Measurements from ENCODE around the gene WDR70.

WDR70 gene

DNA sequence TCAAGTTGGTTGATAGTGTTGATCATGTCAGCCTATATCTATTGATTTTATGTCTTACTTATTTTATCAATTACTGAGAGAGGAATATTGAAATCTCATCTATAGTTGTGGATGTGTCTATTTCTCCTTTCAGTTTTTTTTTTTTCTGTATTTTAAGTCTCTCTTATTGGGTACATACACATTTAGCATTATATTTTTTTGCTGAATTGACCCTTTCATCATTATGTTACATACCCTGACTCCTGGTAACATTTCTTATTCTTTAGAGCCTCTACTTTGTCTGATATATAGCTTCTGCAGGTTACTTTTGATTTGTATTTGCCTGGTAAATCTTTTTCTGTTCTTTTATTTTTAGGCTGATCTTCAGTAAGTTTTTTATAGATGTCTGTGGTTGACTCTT lies 281.2 kb downstream of the WDR70 start:
- peaks cover 17% of the 10 kb centered on the region for H3K4me1 ChIP-seq (ENCODE audit: control insufficient read depth, insufficient read depth, low read length)
- no peak overlapping the region for H3K9ac ChIP-seq (ENCODE audit: low read depth, low read length)
- H3K4me3 ChIP-seq (ENCODE audit: low read length) = no peak overlapping the region
- no peak overlapping the region for H3K4me2 ChIP-seq (ENCODE audit: low read length)
- no peaks in the 10 kb centered on the region for H3K9me3 ChIP-seq (replicated peaks; ENCODE audit: low read length)
- H3K36me3 ChIP-seq (ENCODE audit: insufficient read depth, low read length) = no peaks in the 10 kb centered on the region
- no peaks in the 10 kb centered on the region for H3K27me3 ChIP-seq (ENCODE audit: control insufficient read depth, insufficient read depth, low read length)

DNA sequence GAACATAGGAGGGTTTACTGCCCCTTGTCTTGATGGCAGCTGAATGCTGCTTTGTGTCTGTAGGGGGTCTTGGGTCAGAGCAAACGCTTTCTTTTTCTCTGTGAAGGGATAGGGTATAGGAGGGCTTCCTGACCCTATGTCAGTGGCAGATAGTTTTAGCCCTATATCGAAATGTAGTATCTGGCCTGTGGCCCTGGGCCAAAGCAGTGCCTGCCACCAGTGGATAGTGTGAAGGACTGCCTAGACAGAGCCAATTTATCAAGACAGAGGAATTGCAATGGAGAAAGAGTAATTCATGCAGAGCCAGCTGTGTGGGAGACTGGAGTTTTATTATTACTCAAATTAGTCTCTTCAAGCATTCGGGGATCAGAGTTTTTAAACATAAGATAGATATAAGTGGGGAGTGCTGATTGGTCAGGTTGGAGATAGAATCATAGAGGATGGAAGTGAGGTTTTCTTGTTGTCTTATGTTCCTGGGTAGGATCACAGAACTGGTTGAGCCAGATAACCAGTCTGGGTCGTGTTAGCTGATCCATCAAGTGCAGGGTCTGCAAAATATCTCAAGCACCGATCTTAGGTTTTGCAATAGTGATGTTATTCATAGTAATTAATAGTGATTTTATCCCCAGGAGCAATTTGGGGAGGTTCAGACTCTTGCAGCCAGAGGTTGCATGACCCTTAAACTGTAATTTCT lies 282.3 kb downstream of the WDR70 start:
- no peak overlapping the region for H3K4me2 ChIP-seq (ENCODE audit: low read length)
- H3K27me3 ChIP-seq (ENCODE audit: control insufficient read depth, insufficient read depth, low read length) = no peaks in the 10 kb centered on the region
- no peaks in the 10 kb centered on the region for H3K36me3 ChIP-seq (ENCODE audit: insufficient read depth, low read length)
- H3K4me3 ChIP-seq (ENCODE audit: low read length) = no peak overlapping the region
- no peak overlapping the region for H3K9ac ChIP-seq (ENCODE audit: low read depth, low read length)
- peaks cover 26% of the 10 kb centered on the region for H3K4me1 ChIP-seq (ENCODE audit: control insufficient read depth, insufficient read depth, low read length)
- no peaks in the 10 kb centered on the region for H3K9me3 ChIP-seq (replicated peaks; ENCODE audit: low read length)

DNA sequence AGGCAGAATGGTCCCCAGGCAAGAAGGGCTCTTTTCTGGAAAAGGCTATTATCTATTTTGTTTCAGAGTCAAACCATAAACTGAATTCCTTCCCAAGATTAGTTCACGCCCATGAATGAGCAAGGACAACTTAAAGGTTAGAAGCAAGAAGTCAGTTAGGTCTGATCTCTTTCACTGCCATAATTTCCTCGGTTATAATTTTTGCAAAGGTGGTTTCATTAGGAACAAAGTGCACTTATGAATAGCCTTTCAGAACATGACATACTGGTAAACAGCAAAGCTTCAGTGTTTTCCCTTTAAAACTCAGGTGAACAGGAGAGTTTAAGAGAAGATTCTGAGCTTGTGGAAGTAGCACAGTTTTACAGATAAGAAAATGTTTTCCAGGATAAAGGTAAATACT lies 282.8 kb downstream of the WDR70 start:
- Histone ChIP-seq H3K27me3 (ENCODE audit: control insufficient read depth, insufficient read depth, low read length) (no peaks in the 10 kb centered on the region), H3K9me3 (replicated peaks; ENCODE audit: low read length) (no peaks in the 10 kb centered on the region), H3K9ac (ENCODE audit: low read depth, low read length) (no peak overlapping the region), H3K36me3 (ENCODE audit: insufficient read depth, low read length) (no peaks in the 10 kb centered on the region), H3K4me1 (ENCODE audit: control insufficient read depth, insufficient read depth, low read length) (peaks cover 26% of the 10 kb centered on the region), H3K4me2 (ENCODE audit: low read length) (no peak overlapping the region), H3K4me3 (ENCODE audit: low read length) (no peak overlapping the region)

DNA sequence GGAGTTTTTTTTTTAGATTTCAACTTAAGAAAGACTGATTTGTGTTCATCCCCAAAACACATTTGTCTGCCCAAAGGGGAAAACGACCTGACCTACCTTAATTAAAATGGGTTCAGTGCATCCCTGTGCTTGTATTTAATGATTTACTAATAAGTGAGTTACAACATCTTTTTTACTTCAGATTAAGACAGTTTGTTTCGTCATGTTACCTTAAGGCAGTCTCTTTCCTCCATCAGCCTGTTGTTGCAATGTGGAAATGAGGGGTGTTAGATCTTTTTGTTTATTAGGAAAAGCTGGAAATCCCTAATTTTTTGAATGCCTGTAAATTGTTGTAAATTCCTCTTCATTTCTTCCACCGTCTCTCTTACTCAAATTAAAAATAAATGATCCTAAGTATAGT lies 283.2 kb downstream of the WDR70 start:
- Histone ChIP-seq H3K27me3 (ENCODE audit: control insufficient read depth, insufficient read depth, low read length) (no peaks in the 10 kb centered on the region), H3K9ac (ENCODE audit: low read depth, low read length) (no peak overlapping the region), H3K9me3 (replicated peaks; ENCODE audit: low read length) (no peaks in the 10 kb centered on the region), H3K4me2 (ENCODE audit: low read length) (no peak overlapping the region), H3K4me3 (ENCODE audit: low read length) (no peak overlapping the region), H3K36me3 (ENCODE audit: insufficient read depth, low read length) (no peaks in the 10 kb centered on the region), H3K4me1 (ENCODE audit: control insufficient read depth, insufficient read depth, low read length) (peaks cover 26% of the 10 kb centered on the region)

DNA sequence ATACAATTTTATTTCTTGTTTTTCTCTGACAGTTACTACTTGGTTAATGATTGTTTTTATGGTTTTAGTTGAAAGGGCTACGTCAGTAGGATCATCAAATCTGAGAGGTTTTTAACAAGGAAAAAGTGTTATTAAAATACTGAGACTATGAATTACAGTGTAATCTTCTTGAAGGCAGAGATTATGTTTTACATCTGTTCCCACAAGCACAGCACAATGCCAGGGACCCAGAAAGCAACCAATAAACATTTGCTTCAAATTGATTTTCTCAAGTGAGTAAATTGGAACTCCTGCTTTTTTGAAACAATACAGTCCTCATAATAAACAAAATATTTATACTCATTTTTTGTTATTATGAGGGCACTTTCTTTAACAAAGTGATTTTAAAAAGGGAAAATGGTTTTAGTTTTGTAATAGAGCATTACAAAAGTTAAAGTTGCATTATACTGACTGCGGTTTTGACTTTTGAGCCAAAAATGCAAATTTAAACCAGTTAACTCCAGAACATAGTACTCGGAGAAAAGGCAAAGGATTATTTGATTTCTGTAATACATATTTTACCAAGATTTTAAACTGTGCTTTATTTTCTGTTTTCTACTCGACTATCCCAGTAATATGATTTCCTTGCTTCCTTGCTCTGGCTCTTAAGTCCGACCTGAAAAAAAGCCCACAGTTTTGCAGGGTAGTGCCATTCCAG lies 283.8 kb downstream of the WDR70 start:
- Histone ChIP-seq H3K4me3 (ENCODE audit: low read length) (no peak overlapping the region), H3K9me3 (replicated peaks; ENCODE audit: low read length) (no peaks in the 10 kb centered on the region), H3K36me3 (ENCODE audit: insufficient read depth, low read length) (no peaks in the 10 kb centered on the region), H3K4me1 (ENCODE audit: control insufficient read depth, insufficient read depth, low read length) (peaks cover 29% of the 10 kb centered on the region), H3K27me3 (ENCODE audit: control insufficient read depth, insufficient read depth, low read length) (no peaks in the 10 kb centered on the region), H3K9ac (ENCODE audit: low read depth, low read length) (no peak overlapping the region), H3K4me2 (ENCODE audit: low read length) (no peak overlapping the region)

DNA sequence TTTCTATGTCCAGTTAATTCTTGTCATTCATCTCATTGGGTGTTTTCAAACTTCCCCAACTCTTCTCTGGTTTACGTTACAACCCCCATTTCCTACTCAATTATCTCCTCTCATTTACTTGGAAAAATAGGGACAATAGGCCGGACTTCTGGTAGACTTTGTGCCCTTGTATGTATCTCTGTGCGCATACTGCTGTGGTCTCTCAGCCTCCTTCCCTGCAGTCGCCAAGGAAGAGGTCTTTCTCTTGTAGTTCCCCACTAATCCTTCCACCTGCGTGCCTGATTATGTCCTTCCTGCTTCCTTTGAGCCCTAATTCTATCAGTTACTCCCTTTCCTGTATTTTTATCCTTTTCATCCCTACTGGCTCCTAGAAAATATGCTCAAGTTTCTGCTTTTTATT lies 284.4 kb downstream of the WDR70 start:
- Histone ChIP-seq H3K4me2 (ENCODE audit: low read length) (no peak overlapping the region), H3K9ac (ENCODE audit: low read depth, low read length) (no peak overlapping the region), H3K9me3 (replicated peaks; ENCODE audit: low read length) (no peaks in the 10 kb centered on the region), H3K4me1 (ENCODE audit: control insufficient read depth, insufficient read depth, low read length) (peaks cover 28% of the 10 kb centered on the region), H3K4me3 (ENCODE audit: low read length) (no peak overlapping the region), H3K27me3 (ENCODE audit: control insufficient read depth, insufficient read depth, low read length) (no peaks in the 10 kb centered on the region), H3K36me3 (ENCODE audit: insufficient read depth, low read length) (no peaks in the 10 kb centered on the region)

DNA sequence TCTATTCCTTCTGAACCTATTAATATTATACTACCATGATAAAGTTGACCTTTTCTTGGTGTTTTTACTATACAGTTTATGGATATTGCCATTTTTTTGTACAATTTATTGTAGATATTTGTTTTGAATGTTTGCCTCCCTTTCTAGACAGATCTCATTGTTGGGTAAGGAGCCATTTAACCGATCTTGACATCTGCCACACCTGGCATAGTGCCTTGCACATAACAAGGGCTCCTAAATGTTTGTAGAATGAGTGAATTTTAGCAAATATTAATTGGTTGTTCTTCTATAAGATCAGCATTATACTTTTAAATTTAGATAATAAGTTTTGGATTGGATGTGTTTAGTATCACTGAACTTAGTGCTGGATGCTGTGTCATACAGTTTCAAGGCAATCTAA lies 285.4 kb downstream of the WDR70 start:
- Histone ChIP-seq H3K27me3 (ENCODE audit: control insufficient read depth, insufficient read depth, low read length) (no peaks in the 10 kb centered on the region), H3K9me3 (replicated peaks; ENCODE audit: low read length) (no peaks in the 10 kb centered on the region), H3K36me3 (ENCODE audit: insufficient read depth, low read length) (no peaks in the 10 kb centered on the region), H3K4me3 (ENCODE audit: low read length) (no peak overlapping the region), H3K4me2 (ENCODE audit: low read length) (no peak overlapping the region), H3K9ac (ENCODE audit: low read depth, low read length) (no peak overlapping the region), H3K4me1 (ENCODE audit: control insufficient read depth, insufficient read depth, low read length) (peaks cover 32% of the 10 kb centered on the region)

DNA sequence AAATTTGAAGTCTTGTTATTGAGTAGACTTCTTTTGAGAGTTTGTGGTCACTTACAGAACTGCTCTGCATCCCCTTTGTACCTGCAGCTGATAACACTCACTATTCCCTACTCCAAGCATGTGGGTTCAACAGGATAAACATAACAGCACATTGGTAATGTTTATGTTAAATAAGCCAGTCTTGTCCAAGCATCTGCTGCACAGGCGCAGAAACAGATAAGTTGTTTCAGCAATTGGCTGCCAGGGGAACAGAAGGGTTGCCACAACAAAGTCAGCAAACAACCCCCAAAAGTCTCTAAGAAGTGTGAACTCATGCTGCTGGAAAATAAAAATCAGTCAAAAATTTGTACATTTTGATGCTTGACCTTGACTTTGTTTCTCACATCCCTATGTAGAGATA lies 286.2 kb downstream of the WDR70 start:
- no peaks in the 10 kb centered on the region for H3K9me3 ChIP-seq (replicated peaks; ENCODE audit: low read length)
- H3K9ac ChIP-seq (ENCODE audit: low read depth, low read length) = no peak overlapping the region
- H3K27me3 ChIP-seq (ENCODE audit: control insufficient read depth, insufficient read depth, low read length) = no peaks in the 10 kb centered on the region
- no peak overlapping the region for H3K4me2 ChIP-seq (ENCODE audit: low read length)
- H3K4me3 ChIP-seq (ENCODE audit: low read length) = no peak overlapping the region
- H3K36me3 ChIP-seq (ENCODE audit: insufficient read depth, low read length) = no peaks in the 10 kb centered on the region
- H3K4me1 ChIP-seq (ENCODE audit: control insufficient read depth, insufficient read depth, low read length) = peaks cover 32% of the 10 kb centered on the region

DNA sequence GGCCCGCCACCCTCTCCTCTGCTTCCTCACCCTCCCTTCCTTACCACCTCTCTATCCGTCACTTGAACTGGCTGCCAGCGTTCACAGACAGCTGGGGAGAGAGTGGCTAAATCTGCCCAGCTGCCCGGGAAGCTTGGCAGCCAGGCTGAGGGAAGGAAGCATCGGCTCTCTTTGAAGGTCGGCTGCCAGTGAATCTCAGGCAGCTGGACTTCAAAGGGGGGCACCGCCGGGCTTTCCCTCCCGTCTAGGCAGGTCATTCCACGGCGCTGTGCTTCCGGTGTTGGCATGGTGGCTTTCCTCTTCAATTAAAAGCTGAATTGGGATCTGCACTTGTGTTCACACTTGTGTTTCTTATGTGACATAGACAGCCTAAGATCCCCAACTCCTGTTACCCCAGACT lies 286.8 kb downstream of the WDR70 start:
- peak overlapping the region; percentile 7 for H3K9ac ChIP-seq (ENCODE audit: low read depth, low read length)
- H3K9me3 ChIP-seq (replicated peaks; ENCODE audit: low read length) = no peaks in the 10 kb centered on the region
- peak overlapping the region; percentile 31 for H3K4me2 ChIP-seq (ENCODE audit: low read length)
- H3K4me3 ChIP-seq (ENCODE audit: low read length) = no peak overlapping the region
- no peaks in the 10 kb centered on the region for H3K36me3 ChIP-seq (ENCODE audit: insufficient read depth, low read length)
- H3K27me3 ChIP-seq (ENCODE audit: control insufficient read depth, insufficient read depth, low read length) = no peaks in the 10 kb centered on the region
- H3K4me1 ChIP-seq (ENCODE audit: control insufficient read depth, insufficient read depth, low read length) = peaks cover 32% of the 10 kb centered on the region

DNA sequence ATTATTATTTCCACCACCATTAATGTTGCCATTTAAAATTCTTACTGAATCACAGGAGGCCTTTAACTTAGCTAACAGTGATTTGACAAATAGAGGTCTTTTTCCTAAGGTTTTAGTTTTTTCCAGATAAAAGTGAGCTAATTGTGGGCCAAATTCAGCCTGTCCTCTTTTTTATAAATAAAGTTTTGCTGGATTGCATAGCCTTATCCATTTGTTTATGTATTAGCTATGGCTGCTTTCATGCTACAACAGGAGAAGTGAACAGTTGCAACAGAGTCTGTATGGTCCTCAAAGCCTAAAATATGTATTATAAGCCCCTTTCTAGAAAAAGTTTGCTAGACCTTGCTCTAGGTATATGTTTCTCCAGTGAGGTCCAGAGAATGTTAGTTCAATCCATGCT lies 288.3 kb downstream of the WDR70 start:
- no peaks in the 10 kb centered on the region for H3K9me3 ChIP-seq (replicated peaks; ENCODE audit: low read length)
- no peak overlapping the region for H3K9ac ChIP-seq (ENCODE audit: low read depth, low read length)
- no peak overlapping the region for H3K4me2 ChIP-seq (ENCODE audit: low read length)
- H3K4me3 ChIP-seq (ENCODE audit: low read length) = no peak overlapping the region
- H3K36me3 ChIP-seq (ENCODE audit: insufficient read depth, low read length) = no peaks in the 10 kb centered on the region
- H3K4me1 ChIP-seq (ENCODE audit: control insufficient read depth, insufficient read depth, low read length) = peaks cover 32% of the 10 kb centered on the region
- H3K27me3 ChIP-seq (ENCODE audit: control insufficient read depth, insufficient read depth, low read length) = no peaks in the 10 kb centered on the region

DNA sequence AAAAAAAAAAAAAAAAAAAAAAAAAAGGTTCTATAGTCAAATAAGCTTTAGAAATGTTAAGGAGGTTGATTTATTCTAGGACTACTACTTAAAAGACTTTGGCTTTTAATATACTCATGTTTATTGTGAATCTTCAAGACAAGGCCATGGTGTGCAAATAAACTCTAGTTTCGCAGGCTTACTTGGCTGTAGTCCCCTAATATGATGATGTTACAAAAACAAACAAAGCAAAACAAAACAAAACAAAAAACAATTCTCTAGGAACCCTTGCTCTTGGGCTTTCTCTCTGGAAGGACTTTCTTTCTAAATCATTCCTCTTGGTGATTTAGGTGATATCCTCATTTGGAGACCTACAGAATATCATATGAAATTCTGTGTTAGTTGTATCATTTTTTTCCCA lies 288.7 kb downstream of the WDR70 start:
- peaks cover 32% of the 10 kb centered on the region for H3K4me1 ChIP-seq (ENCODE audit: control insufficient read depth, insufficient read depth, low read length)
- no peaks in the 10 kb centered on the region for H3K36me3 ChIP-seq (ENCODE audit: insufficient read depth, low read length)
- no peaks in the 10 kb centered on the region for H3K27me3 ChIP-seq (ENCODE audit: control insufficient read depth, insufficient read depth, low read length)
- H3K9me3 ChIP-seq (replicated peaks; ENCODE audit: low read length) = no peaks in the 10 kb centered on the region
- no peak overlapping the region for H3K4me2 ChIP-seq (ENCODE audit: low read length)
- H3K4me3 ChIP-seq (ENCODE audit: low read length) = no peak overlapping the region
- no peak overlapping the region for H3K9ac ChIP-seq (ENCODE audit: low read depth, low read length)

DNA sequence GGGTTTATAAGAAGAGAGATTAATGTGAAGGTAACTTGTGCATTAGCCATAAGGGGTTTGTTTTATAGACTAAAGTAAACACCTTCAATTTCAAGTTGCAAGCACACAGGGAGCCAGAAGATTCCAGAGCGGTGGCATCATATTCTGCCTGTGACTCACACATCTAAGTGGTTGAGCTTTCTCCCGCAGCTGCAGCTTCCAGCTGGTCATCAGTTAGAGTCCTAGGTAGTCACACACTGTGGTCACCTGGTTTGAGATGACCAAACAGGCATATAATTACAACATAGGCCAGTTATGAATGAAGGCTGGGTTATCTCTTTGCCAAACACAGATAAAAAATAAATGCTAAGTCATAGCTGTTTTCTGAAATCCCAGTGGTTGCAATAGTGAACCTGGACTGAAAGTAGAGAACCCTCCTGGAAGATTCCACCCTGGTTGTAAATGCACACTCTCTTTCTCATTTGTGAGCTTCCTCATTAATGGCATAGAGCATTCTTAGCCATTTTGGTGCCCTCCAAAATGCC lies 289.5 kb downstream of the WDR70 start:
- no peak overlapping the region for H3K4me3 ChIP-seq (ENCODE audit: low read length)
- H3K4me2 ChIP-seq (ENCODE audit: low read length) = peak overlapping the region; percentile 44
- no peaks in the 10 kb centered on the region for H3K36me3 ChIP-seq (ENCODE audit: insufficient read depth, low read length)
- peak overlapping the region; percentile 13 for H3K9ac ChIP-seq (ENCODE audit: low read depth, low read length)
- no peaks in the 10 kb centered on the region for H3K9me3 ChIP-seq (replicated peaks; ENCODE audit: low read length)
- peaks cover 24% of the 10 kb centered on the region for H3K4me1 ChIP-seq (ENCODE audit: control insufficient read depth, insufficient read depth, low read length)
- H3K27me3 ChIP-seq (ENCODE audit: control insufficient read depth, insufficient read depth, low read length) = no peaks in the 10 kb centered on the region
